ENCODE measurements around the gene CFH.

DNA sequence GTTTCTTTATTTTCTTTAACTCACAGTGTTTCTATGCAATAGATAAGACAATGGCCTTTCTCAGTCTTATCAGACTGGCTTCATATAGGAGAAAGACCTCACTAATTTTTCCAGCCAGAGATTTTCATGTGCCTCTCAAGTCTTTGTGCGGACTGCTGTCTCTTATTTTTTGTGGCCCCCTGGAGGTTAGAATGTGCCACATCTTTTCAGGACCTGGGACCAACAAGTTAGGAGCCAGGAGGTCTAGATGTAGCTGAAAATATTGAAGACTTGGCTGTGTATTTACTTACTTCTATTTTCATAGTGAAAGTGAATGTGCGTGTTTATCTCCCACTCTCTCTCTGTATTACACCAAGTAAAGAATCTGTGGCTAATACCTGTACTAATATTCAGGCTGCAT is 80.7 kb downstream of the CFH start:
- TF ChIP-seq, protein P1, sequence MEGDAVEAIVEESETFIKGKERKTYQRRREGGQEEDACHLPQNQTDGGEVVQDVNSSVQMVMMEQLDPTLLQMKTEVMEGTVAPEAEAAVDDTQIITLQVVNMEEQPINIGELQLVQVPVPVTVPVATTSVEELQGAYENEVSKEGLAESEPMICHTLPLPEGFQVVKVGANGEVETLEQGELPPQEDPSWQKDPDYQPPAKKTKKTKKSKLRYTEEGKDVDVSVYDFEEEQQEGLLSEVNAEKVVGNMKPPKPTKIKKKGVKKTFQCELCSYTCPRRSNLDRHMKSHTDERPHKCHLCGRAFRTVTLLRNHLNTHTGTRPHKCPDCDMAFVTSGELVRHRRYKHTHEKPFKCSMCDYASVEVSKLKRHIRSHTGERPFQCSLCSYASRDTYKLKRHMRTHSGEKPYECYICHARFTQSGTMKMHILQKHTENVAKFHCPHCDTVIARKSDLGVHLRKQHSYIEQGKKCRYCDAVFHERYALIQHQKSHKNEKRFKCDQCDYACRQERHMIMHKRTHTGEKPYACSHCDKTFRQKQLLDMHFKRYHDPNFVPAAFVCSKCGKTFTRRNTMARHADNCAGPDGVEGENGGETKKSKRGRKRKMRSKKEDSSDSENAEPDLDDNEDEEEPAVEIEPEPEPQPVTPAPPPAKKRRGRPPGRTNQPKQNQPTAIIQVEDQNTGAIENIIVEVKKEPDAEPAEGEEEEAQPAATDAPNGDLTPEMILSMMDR (IDR thresholded peaks at IDR 0.05), result no peak
- no peak for TF ChIP-seq POLR2A (IDR thresholded peaks at IDR 0.05)

All from uterus (tissue), 2 donors.